A673 (cell line): ENCODE measurements around the gene ZNF679. TPM values are rescaled to one million over a fixed set of nuclear protein-coding genes. Genes with fewer than 3 reads are reported as not detected.

Experiments
- BruUV-seq: library from RNA; stranded (reverse); fragments of 400-500 nt; replicated peaks from 2 replicates; lab custom pipeline; 2021; lab: Mats Ljungman, UMichigan
- CTCF ChIA-PET: fragments of 300-600 bp; sonication (Branson Sonifier 250); formaldehyde crosslinking; loops from one replicate; lab custom pipeline; 2022; ENCODE audit warnings: antibody characterized with exemption; lab: Charles Lee
- POLR2A ChIA-PET: fragments of 300-600 bp; sonication (Branson Sonifier 250); formaldehyde crosslinking; loops from one replicate; lab custom pipeline; 2022; ENCODE audit warnings: antibody characterized with exemption; ENCODE audit not compliant: low non-redundant PET; lab: Charles Lee
- DNase-seq: peaks from one replicate; pipeline ENCODE4 v3.0.0-alpha.2; 2015; ENCODE audit warnings: low spot score
- H3K27ac ChIP-seq: fragments of 200-600 bp; sonication (generic); 2 replicates; pipeline ENCODE4 v1.5.1; 2016; ENCODE audit warnings: mixed run types, low read depth, mild to moderate bottlenecking, mixed read lengths, antibody characterized with exemption, low read length; ENCODE audit not compliant: poor library complexity, severe bottlenecking
- H3K27me3 ChIP-seq: fragments of 200-600 bp; sonication (generic); replicated peaks from 2 replicates; pipeline ENCODE4 v1.6.1; 2017; ENCODE audit warnings: mixed run types, low read depth, mild to moderate bottlenecking, mixed read lengths, antibody characterized with exemption, low read length; ENCODE audit not compliant: insufficient read depth, poor library complexity
- H3K36me3 ChIP-seq: fragments of 200-600 bp; sonication (generic); 2 replicates; pipeline ENCODE4 v1.6.1; 2016; ENCODE audit warnings: mixed run types, mild to moderate bottlenecking, mixed read lengths, antibody characterized with exemption, low read length; ENCODE audit not compliant: insufficient read depth, poor library complexity, severe bottlenecking
- H3K4me1 ChIP-seq: fragments of 200-600 bp; sonication (generic); 2 replicates; pipeline ENCODE4 v1.6.1; 2017; ENCODE audit warnings: mixed run types, mild to moderate bottlenecking, mixed read lengths, antibody characterized with exemption, low read length; ENCODE audit not compliant: insufficient read depth, poor library complexity, severe bottlenecking
- H3K4me3 ChIP-seq: fragments of 200-600 bp; sonication (generic); 2 replicates; pipeline ENCODE4 v1.5.1; 2016; ENCODE audit warnings: low read depth, mixed run types, mild to moderate bottlenecking, mixed read lengths, low read length; ENCODE audit not compliant: poor library complexity, severe bottlenecking
- H3K9me3 ChIP-seq: fragments of 200-600 bp; sonication (generic); 2 replicates; pipeline ENCODE4 v1.6.1; 2016; ENCODE audit warnings: mixed run types, low read depth, mild to moderate bottlenecking, mixed read lengths, antibody characterized with exemption, low read length; ENCODE audit not compliant: poor library complexity, severe bottlenecking
- EZH2 ChIP-seq: fragments of 200-600 bp; sonication (generic); IDR thresholded peaks from 2 replicates; pipeline ENCODE4 v1.6.1; 2017; ENCODE audit warnings: borderline replicate concordance, low read depth, mild to moderate bottlenecking, mixed read lengths, antibody characterized with exemption, low read length; ENCODE audit not compliant: poor library complexity, severe bottlenecking
- intact Hi-C: fragments of 100-400 bp; cut with micrococcal nuclease; formaldehyde crosslinking; loops from one replicate; pipeline ENCODE4 v1.10.0; 2022; ENCODE audit not compliant: unreplicated experiment
- total RNA-seq: library from RNA; stranded (reverse); gene quantifications from 2 replicates; pipeline ENCODE4 v1.2.3, GENCODE V29; 2021
- TF ChIP-seq, protein P1 (sequence below): fragments of 300-800, 200-600 bp; sonication (generic); conservative IDR thresholded peaks from 2 replicates; pipeline ENCODE4 v1.5.1; 2017; ENCODE audit warnings: low read depth, mild to moderate bottlenecking, antibody characterized with exemption, low read length, moderate library complexity, mixed read lengths

ZNF679 gene
- total RNA-seq, 1 experiment from 2014 or later, result not detected

DNA sequence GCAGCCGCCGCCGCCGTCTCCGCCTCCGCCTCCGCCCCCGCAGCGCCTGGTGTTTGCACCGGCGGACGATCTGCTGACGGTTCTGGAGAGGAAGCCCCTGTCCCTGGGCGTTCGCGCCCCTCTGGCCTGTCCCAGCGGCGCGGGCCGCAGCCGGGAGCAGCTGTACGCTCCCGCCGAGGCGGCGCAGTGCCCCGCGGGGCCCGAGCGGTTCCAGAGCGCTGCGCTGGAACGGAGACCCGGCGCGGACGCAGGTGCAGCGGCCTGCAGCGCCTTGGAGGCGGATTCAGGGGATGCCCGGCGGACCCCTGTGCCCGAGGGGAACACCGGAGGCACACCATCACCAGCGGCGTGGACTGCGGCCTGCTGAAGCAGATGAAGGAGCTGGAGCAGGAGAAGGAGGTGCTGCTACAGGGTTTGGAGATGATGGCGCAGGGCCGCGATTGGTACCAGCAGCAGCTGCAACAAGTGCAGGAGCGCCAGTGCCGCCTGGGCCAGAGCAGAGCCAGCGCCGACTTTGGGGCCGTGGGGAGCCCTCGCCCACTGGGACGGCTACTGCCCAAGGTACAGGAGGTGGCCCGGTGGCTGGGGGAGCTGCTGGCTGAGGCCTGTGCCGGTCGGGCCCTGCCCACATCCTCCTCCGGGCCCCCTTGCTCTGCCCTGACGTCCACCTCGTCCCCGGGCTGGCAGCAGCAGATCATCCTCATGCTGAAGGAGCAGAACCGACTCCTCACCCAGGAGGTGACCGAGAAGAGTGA is 46.1 kb upstream of the ZNF679 start:
- DNase-seq, result no peak
- H3K9me3 ChIP-seq, result peaks cover 42% of the 10 kb centered on the region
- intact Hi-C loops, result no loop called here
- BruUV-seq, result no TSS peak
- CTCF ChIA-PET, result no interaction called here
- H3K4me1 ChIP-seq, result no peaks in the 10 kb centered on the region
- no peak overlapping the region for H3K27ac ChIP-seq
- H3K4me3 ChIP-seq, result no peak overlapping the region
- H3K27me3 ChIP-seq, result no peaks in the 10 kb centered on the region
- POLR2A ChIA-PET, result no interaction called here
- no peak for TF ChIP-seq EZH2
- TF ChIP-seq, protein P1, sequence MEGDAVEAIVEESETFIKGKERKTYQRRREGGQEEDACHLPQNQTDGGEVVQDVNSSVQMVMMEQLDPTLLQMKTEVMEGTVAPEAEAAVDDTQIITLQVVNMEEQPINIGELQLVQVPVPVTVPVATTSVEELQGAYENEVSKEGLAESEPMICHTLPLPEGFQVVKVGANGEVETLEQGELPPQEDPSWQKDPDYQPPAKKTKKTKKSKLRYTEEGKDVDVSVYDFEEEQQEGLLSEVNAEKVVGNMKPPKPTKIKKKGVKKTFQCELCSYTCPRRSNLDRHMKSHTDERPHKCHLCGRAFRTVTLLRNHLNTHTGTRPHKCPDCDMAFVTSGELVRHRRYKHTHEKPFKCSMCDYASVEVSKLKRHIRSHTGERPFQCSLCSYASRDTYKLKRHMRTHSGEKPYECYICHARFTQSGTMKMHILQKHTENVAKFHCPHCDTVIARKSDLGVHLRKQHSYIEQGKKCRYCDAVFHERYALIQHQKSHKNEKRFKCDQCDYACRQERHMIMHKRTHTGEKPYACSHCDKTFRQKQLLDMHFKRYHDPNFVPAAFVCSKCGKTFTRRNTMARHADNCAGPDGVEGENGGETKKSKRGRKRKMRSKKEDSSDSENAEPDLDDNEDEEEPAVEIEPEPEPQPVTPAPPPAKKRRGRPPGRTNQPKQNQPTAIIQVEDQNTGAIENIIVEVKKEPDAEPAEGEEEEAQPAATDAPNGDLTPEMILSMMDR, result no peak
- H3K36me3 ChIP-seq, result no peaks in the 10 kb centered on the region

DNA sequence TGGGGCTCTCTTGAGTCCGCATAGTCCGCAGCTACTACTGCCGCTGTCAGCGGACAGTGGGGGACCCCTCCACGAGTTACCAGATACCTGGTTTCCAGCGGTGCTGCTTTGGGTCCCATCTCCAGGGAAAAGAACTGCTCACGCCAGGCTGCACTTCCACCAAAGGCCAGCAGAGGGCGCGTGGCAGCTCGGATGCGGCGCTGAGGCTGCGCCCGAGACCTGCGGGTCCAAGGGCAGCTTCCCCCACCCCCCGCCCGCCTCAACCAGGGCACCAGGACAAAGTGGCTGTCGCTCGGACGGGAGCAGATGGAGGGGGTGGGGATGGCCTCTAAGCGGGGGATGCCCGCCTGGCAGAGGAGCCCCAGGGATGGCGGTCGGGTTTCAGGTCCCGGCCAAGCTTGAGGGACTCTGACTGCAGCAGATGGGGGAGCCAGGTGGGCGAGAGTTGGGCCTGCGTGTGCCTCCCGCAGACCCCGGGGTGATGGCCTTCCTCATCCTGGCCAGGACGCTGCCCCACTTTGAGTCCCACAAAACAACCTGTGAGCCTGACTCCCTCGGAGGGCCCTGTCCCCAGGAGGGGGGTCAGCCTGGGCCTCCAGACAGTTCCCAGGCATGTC is 45.0 kb upstream of the ZNF679 start:
- Histone ChIP-seq H3K27me3 (no peaks in the 10 kb centered on the region), H3K36me3 (no peaks in the 10 kb centered on the region), H3K4me1 (no peaks in the 10 kb centered on the region), H3K4me3 (no peak overlapping the region), H3K9me3 (peaks cover 39% of the 10 kb centered on the region), H3K27ac (no peak overlapping the region)
- intact Hi-C loops, result no loop called here
- POLR2A ChIA-PET, result no interaction called here
- no TSS peak for BruUV-seq
- CTCF ChIA-PET, result no interaction called here
- no peak for DNase-seq
- no peak for TF ChIP-seq EZH2
- TF ChIP-seq, protein P1, result peak; percentile 46

DNA sequence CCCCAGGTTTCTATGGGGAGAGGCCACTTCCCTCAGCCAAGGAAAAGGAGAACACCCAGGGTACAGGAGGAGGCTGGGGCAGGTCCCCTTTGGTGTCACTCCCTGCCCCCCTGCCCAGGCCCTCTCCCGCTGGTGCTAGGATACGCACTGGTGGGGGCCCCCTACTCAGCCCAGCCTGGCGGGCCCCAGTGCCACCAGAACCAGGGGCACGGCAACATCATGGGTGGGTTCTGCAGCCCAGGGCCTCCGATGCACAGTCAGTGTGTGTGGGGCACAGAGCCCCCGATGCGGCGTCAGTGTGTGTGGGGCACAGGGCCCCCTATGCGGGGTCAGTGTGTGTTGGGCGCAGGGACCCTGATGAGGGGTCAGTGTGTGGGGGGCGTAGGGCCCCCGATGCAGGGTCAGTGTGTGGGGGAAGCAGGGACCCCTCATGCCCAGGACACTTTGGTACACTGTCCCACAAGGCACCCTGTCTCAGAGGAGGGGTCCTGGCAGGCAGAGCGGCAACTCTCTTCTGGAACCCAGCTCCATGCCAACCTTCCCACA is 44.4 kb upstream of the ZNF679 start:
- no peak overlapping the region for H3K4me3 ChIP-seq
- TF ChIP-seq, protein P1, result no peak
- no peak for TF ChIP-seq EZH2
- no TSS peak for BruUV-seq
- ChIA-PET POLR2A (no interaction called here), CTCF (no interaction called here)
- no peaks in the 10 kb centered on the region for H3K4me1 ChIP-seq
- intact Hi-C loops, result no loop called here
- H3K36me3 ChIP-seq, result no peaks in the 10 kb centered on the region
- no peaks in the 10 kb centered on the region for H3K27me3 ChIP-seq
- H3K27ac ChIP-seq, result no peak overlapping the region
- DNase-seq, result no peak
- peaks cover 36% of the 10 kb centered on the region for H3K9me3 ChIP-seq
